IMR-90 (cell line): ENCODE measurements around the gene GOSR1. TPM values are rescaled to one million over a fixed set of nuclear protein-coding genes. Genes with fewer than 3 reads are reported as not detected.

ENCODE experiments used
- ATAC-seq: fragments of 200-7000 bp; cut with Tn5 transposase; 2 replicates; pipeline ENCODE4 v1.9.1; 2020; ENCODE audit warnings: low read depth, mild to moderate bottlenecking, moderate library complexity
- BruUV-seq: library from RNA; stranded (reverse); fragments of 400-500 nt; replicated peaks from 2 replicates; lab custom pipeline; 2021; lab: Mats Ljungman, UMichigan
- CTCF ChIA-PET: fragments of 300-600 bp; formaldehyde crosslinking; extraction: SDS; loops from one replicate; lab custom pipeline; 2021; ENCODE audit warnings: antibody characterized with exemption; lab: Yijun Ruan, JAX
- POLR2A ChIA-PET: fragments of 300-600 bp; sonication (Branson Sonifier 250); formaldehyde crosslinking; loops from one replicate; lab custom pipeline; 2022; ENCODE audit warnings: antibody characterized with exemption; ENCODE audit not compliant: unreplicated experiment; lab: Charles Lee
- DNase-seq: peaks from one replicate; pipeline ENCODE4 v3.0.0; 2013
- H2AFZ ChIP-seq: replicated peaks from 2 replicates; pipeline ENCODE3; 2013; ENCODE audit warnings: low read length, mild to moderate bottlenecking; ENCODE audit not compliant: poor library complexity
- H2AK5ac ChIP-seq: 2 replicates; pipeline ENCODE4 v1.6.1; 2013; ENCODE audit warnings: low read depth, low read length, inconsistent platforms
- H2AK9ac ChIP-seq: replicated peaks from 2 replicates; pipeline ENCODE3; 2013; ENCODE audit warnings: mild to moderate bottlenecking, low read depth, low read length, moderate library complexity; ENCODE audit not compliant: poor library complexity
- H2BK120ac ChIP-seq: 2 replicates; pipeline ENCODE4 v1.6.1; 2013; ENCODE audit warnings: low read depth, low read length, inconsistent platforms
- H2BK15ac ChIP-seq: 3 replicates; pipeline ENCODE4 v1.6.1; 2013; ENCODE audit warnings: low read depth, low read length, inconsistent platforms
- H2BK20ac ChIP-seq: 2 replicates; pipeline ENCODE4 v1.6.1; 2013; ENCODE audit warnings: low read depth, mild to moderate bottlenecking, inconsistent platforms, low read length, moderate library complexity
- H2BK5ac ChIP-seq: 2 replicates; pipeline ENCODE4 v1.6.1; 2013; ENCODE audit warnings: mild to moderate bottlenecking, low read depth, low read length, inconsistent platforms; ENCODE audit not compliant: poor library complexity, severe bottlenecking
- H3K14ac ChIP-seq: replicated peaks from 2 replicates; pipeline ENCODE4 v1.6.1; 2013; ENCODE audit warnings: low read depth, low read length, inconsistent platforms
- H3K18ac ChIP-seq: 2 replicates; pipeline ENCODE4 v1.6.1; 2013; ENCODE audit warnings: low read depth, low read length, control low read depth
- H3K23ac ChIP-seq: 2 replicates; pipeline ENCODE4 v1.6.1; 2013; ENCODE audit warnings: low read depth, low read length, inconsistent platforms
- H3K27ac ChIP-seq: 2 replicates; pipeline ENCODE4 v1.5.1; 2013; ENCODE audit warnings: mild to moderate bottlenecking, control low read depth, low read length; ENCODE audit not compliant: insufficient read depth
- H3K27me3 ChIP-seq: 2 replicates; pipeline ENCODE4 v1.6.1; 2013; ENCODE audit warnings: low read length; ENCODE audit not compliant: control insufficient read depth, insufficient read depth
- H3K36me3 ChIP-seq: 2 replicates; pipeline ENCODE4 v1.6.1; 2013; ENCODE audit warnings: low read length, mixed read lengths; ENCODE audit not compliant: control insufficient read depth, insufficient read depth
- H3K4ac ChIP-seq: 2 replicates; pipeline ENCODE4 v1.6.1; 2013; ENCODE audit warnings: low read depth, low read length, inconsistent platforms
- H3K4me1 ChIP-seq: 2 replicates; pipeline ENCODE4 v1.6.1; 2013; ENCODE audit warnings: low read length, mixed read lengths; ENCODE audit not compliant: control insufficient read depth, insufficient read depth
- H3K4me2 ChIP-seq: 2 replicates; pipeline ENCODE4 v1.6.1; 2013; ENCODE audit warnings: low read depth, mild to moderate bottlenecking, control low read depth, low read length, moderate library complexity
- H3K4me3 ChIP-seq: 2 replicates; pipeline ENCODE4 v1.5.1; 2013; ENCODE audit warnings: low read depth, mild to moderate bottlenecking, control low read depth, low read length, moderate library complexity; ENCODE audit not compliant: insufficient read depth
- H3K56ac ChIP-seq: 2 replicates; pipeline ENCODE4 v1.6.1; 2013; ENCODE audit warnings: low read length, inconsistent platforms; ENCODE audit not compliant: insufficient read depth; ENCODE audit errors: extremely low read depth
- H3K79me1 ChIP-seq, 2 experiments: 2 replicates each; pipeline ENCODE4 v1.6.1; 2013; ENCODE audit warnings: low read length in 2 of 2, inconsistent platforms in 1 of 2, low read depth in 1 of 2
- H3K9ac ChIP-seq: 2 replicates; pipeline ENCODE4 v1.6.1; 2013; ENCODE audit warnings: low read depth, low read length, control low read depth
- H3K9me1 ChIP-seq: 2 replicates; pipeline ENCODE4 v1.6.1; 2013; ENCODE audit warnings: low read length, inconsistent platforms; ENCODE audit not compliant: insufficient read depth
- H3K9me3 ChIP-seq: 2 replicates; pipeline ENCODE4 v1.6.1; 2013; ENCODE audit warnings: low read length; ENCODE audit not compliant: control insufficient read depth, insufficient read depth
- H4K20me1 ChIP-seq: 2 replicates; pipeline ENCODE4 v1.6.1; 2013; ENCODE audit warnings: low read length, inconsistent platforms; ENCODE audit not compliant: insufficient read depth
- H4K5ac ChIP-seq: 2 replicates; pipeline ENCODE4 v1.6.1; 2013; ENCODE audit warnings: mild to moderate bottlenecking, low read depth, low read length, control low read depth
- H4K8ac ChIP-seq, 2 experiments: 2 replicates each; pipeline ENCODE4 v1.6.1; 2013; ENCODE audit warnings: low read depth in 2 of 2, low read length in 2 of 2, control low read depth in 1 of 2, inconsistent platforms in 1 of 2
- H4K91ac ChIP-seq: 2 replicates; pipeline ENCODE4 v1.6.1; 2013; ENCODE audit warnings: low read depth, low read length, inconsistent platforms; ENCODE audit not compliant: insufficient read depth
- BHLHE40 ChIP-seq: fragments of 150-350 bp; IDR thresholded peaks from 2 replicates; pipeline ENCODE4 v1.6.1; 2016; ENCODE audit warnings: mild to moderate bottlenecking, low read depth, low read length
- CTCF ChIP-seq: conservative IDR thresholded peaks from 2 replicates; pipeline ENCODE4 v1.5.1; 2012; ENCODE audit warnings: mild to moderate bottlenecking, low read depth, low read length, improper control_type of control experiment
- FOS ChIP-seq: fragments of 150-350 bp; IDR thresholded peaks from 2 replicates; pipeline ENCODE4 v1.6.1; 2016; ENCODE audit warnings: low read depth, low read length
- MAFK ChIP-seq: IDR thresholded peaks from 2 replicates; pipeline ENCODE4 v1.6.1; 2012; ENCODE audit warnings: low read depth, low read length, improper control_type of control experiment
- NFE2L2 ChIP-seq: fragments of 150-350 bp; IDR thresholded peaks from 2 replicates; pipeline ENCODE4 v1.6.1; 2016; ENCODE audit warnings: low read depth, mild to moderate bottlenecking, low read length
- POLR2A ChIP-seq: IDR thresholded peaks from 2 replicates; pipeline ENCODE4 v1.6.1; 2012; ENCODE audit warnings: mild to moderate bottlenecking, low read depth, low read length
- RAD21 ChIP-seq: IDR thresholded peaks from 2 replicates; pipeline ENCODE4 v1.6.1; 2012; ENCODE audit warnings: low read length, improper control_type of control experiment
- RCOR1 ChIP-seq: IDR thresholded peaks from 2 replicates; pipeline ENCODE4 v1.6.1; 2012; ENCODE audit warnings: mild to moderate bottlenecking, low read length, improper control_type of control experiment; ENCODE audit not compliant: insufficient replicate concordance
- RFX5 ChIP-seq: IDR thresholded peaks from 2 replicates; pipeline ENCODE4 v1.8.0; 2012; ENCODE audit warnings: low read depth, mild to moderate bottlenecking, low read length, moderate library complexity
- SMC3 ChIP-seq: fragments of 150-350 bp; IDR thresholded peaks from 2 replicates; pipeline ENCODE4 v1.6.1; 2016; ENCODE audit warnings: low read depth, mild to moderate bottlenecking, antibody characterized with exemption, low read length, moderate library complexity
- WGBS, 2 experiments: methylation state at CpG; one replicate each; pipeline versions ENCODE4 v1.1.5 to v1.1.7; 2013; ENCODE audit warnings: missing lambda C conversion rate in 2 of 2; ENCODE audit not compliant: insufficient read length in 1 of 2; ENCODE audit errors: extremely low coverage in 2 of 2; 5-methylcytosine and 5-hydroxymethylcytosine counted together
- dilution Hi-C: fragments of 300-500 bp; cut with HindIII; formaldehyde crosslinking; loops from one replicate; pipeline ENCODE4 v1.14.3; 2018; ENCODE audit warnings: low sequenced_read_pairs; ENCODE audit not compliant: unreplicated experiment
- in situ Hi-C: fragments of 300-500 bp; cut with MboI; formaldehyde crosslinking; loops from 3 replicates; pipeline ENCODE4 v1.14.3; 2019; ENCODE audit warnings: low sequenced_read_pairs, inconsistent platforms, mixed read lengths
- intact Hi-C: fragments of 100-400 bp; cut with micrococcal nuclease; formaldehyde crosslinking; loops from 2 replicates; pipeline ENCODE4 v1.10.0; 2022
- polyA plus RNA-seq, 3 experiments: library from polyadenylated mRNA; depleted of rRNA; stranded (reverse); fragments of >200 nt; gene quantifications; 2 replicates each; pipeline ENCODE4 v1.2.3, GENCODE V29; 2012; ENCODE audit warnings: low replicate concordance in 1 of 3
- total RNA-seq: library from RNA; depleted of rRNA; stranded (reverse); fragments of >200 nt; gene quantifications from 2 replicates; pipeline ENCODE4 v1.2.3, GENCODE V29; 2012
- TF ChIP-seq, protein P1 (sequence below): fragments of 150-350 bp; IDR thresholded peaks from 2 replicates; pipeline ENCODE4 v1.6.1; 2016; ENCODE audit warnings: low read depth, mild to moderate bottlenecking, low read length, moderate library complexity, borderline replicate concordance
- TF ChIP-seq, protein P2 (sequence below): fragments of 150-350 bp; IDR thresholded peaks from 2 replicates; pipeline ENCODE4 v1.6.1; 2017; ENCODE audit warnings: mild to moderate bottlenecking, antibody characterized with exemption, low read length, low read depth

GOSR1 gene
- total and polyA plus RNA-seq, 2 of the 4 experiments (the other 2 are of a cell fraction): 21.2 to 47.5 TPM

DNA sequence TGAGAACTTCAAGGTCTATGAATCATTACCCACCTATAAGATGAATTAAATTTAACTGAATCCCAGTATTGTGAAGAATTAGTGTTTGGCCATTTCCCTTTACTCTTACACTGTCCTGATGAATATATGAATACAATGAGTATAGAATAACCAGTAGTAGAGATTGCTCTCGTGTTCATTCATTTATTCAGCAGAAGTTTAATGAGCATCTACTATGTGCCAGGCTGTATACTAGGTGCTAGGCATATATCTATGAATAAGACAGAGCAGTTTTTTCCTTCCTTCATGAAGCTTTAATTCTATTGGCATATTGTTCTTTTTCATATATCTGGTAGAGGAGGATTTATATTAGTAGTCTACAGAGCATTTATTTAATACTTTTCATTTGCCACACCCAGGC is 6.0 kb downstream of the GOSR1 start:
- no peak overlapping the region for H2BK120ac ChIP-seq
- no peaks in the 10 kb centered on the region for H3K9me3 ChIP-seq
- no CpG with 5 or more reads among the region's 1 CpG for WGBS, 2 experiments
- no peaks in the 10 kb centered on the region for H3K27me3 ChIP-seq
- H4K20me1 ChIP-seq: no peaks in the 10 kb centered on the region; the same call in 1 of the 2 replicates
- no peak overlapping the region for H3K27ac ChIP-seq
- no peak overlapping the region for H3K18ac ChIP-seq
- H3K4me1 ChIP-seq: no peaks in the 10 kb centered on the region; the same call in 1 of the 2 replicates
- no peak overlapping the region for H3K56ac ChIP-seq
- no peak overlapping the region for H3K4me3 ChIP-seq
- ATAC-seq: no peak
- ChIA-PET POLR2A (no interaction called here), CTCF (no interaction called here)
- no peaks in the 10 kb centered on the region; the same call in 1 of the 2 replicates for H3K9me1 ChIP-seq
- no peak overlapping the region for H2BK5ac ChIP-seq
- H3K14ac ChIP-seq: no peak overlapping the region
- no peak overlapping the region for H3K4me2 ChIP-seq
- no peak overlapping the region for H2AFZ ChIP-seq
- H4K91ac ChIP-seq: no peak overlapping the region
- peaks cover 28% of the 10 kb centered on the region for H3K36me3 ChIP-seq
- in situ Hi-C loops: no loop called here
- DNase-seq: no peak
- H2BK20ac ChIP-seq: no peak overlapping the region
- no peak overlapping the region for H4K8ac ChIP-seq
- H3K4ac ChIP-seq: no peak overlapping the region
- H4K5ac ChIP-seq: no peak overlapping the region
- H2AK5ac ChIP-seq: no peak overlapping the region
- dilution Hi-C loops: no loop called here
- TF ChIP-seq BHLHE40 (no peak), NFE2L2 (no peak), POLR2A (no peak), CTCF (no peak), RCOR1 (no peak), RFX5 (no peak), SMC3 (no peak), FOS (no peak), MAFK (no peak), RAD21 (no peak)
- TF ChIP-seq, protein P1, sequence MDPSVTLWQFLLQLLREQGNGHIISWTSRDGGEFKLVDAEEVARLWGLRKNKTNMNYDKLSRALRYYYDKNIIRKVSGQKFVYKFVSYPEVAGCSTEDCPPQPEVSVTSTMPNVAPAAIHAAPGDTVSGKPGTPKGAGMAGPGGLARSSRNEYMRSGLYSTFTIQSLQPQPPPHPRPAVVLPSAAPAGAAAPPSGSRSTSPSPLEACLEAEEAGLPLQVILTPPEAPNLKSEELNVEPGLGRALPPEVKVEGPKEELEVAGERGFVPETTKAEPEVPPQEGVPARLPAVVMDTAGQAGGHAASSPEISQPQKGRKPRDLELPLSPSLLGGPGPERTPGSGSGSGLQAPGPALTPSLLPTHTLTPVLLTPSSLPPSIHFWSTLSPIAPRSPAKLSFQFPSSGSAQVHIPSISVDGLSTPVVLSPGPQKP: no peak
- TF ChIP-seq, protein P2, sequence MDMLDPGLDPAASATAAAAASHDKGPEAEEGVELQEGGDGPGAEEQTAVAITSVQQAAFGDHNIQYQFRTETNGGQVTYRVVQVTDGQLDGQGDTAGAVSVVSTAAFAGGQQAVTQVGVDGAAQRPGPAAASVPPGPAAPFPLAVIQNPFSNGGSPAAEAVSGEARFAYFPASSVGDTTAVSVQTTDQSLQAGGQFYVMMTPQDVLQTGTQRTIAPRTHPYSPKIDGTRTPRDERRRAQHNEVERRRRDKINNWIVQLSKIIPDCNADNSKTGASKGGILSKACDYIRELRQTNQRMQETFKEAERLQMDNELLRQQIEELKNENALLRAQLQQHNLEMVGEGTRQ: no peak
- no peak overlapping the region for H3K23ac ChIP-seq
- no peak overlapping the region for H3K9ac ChIP-seq
- H2BK15ac ChIP-seq: no peak overlapping the region
- intact Hi-C loops: no loop called here
- no TSS peak for BruUV-seq
- peaks cover 5 to 18% of the 10 kb centered on the region in 2 experiments; a peak in 3 of 4 replicates for H3K79me1 ChIP-seq
- H2AK9ac ChIP-seq: no peak overlapping the region
